Naive thymus-derived CD8-positive, alpha-beta T cell (primary cell): ENCODE data around the gene MYL4. TPM values are rescaled to one million over a fixed set of nuclear protein-coding genes. Genes with fewer than 3 reads are reported as not detected.
A peak's percentile ranks its signal among the peaks of the same experiment; 100 is the strongest.
"Not testable (repeated sequence)": the region's sequence is repeated elsewhere in the genome, so short reads cannot be mapped to it uniquely, and the experiment has no call there.

ENCODE experiments used
- ATAC-seq, 2 donors: fragments of 150-1000 bp; cut with Tn5 transposase in 1 of 2; sonication (Bioruptor Pico), chemical (Tn5 transposase) in 1 of 2; 1 replicate in 1 of 2; 2 replicates in 1 of 2; pipeline ENCODE4 v1.10.0; 2021; ENCODE audit warnings: mild to moderate bottlenecking in 2 of 2, moderate library complexity in 2 of 2
- POLR2A ChIA-PET: fragments of 350-600 bp; sonication (Branson Sonifier 250); formaldehyde crosslinking; loops from one replicate; lab custom pipeline; 2021; ENCODE audit warnings: antibody characterized with exemption; lab: Charles Lee
- DNase-seq, 10 donors: peaks; one replicate each; pipeline versions ENCODE4 v3.0.0 to v3.0.0-alpha.2; 2020 to 2022
- H3K27ac Mint-ChIP-seq, 10 donors: one replicate each; pipeline ENCODE4 v1.8.0; 2020 to 2022; ENCODE audit warnings: mild to moderate bottlenecking in 10 of 10, mixed read lengths in 10 of 10, moderate library complexity in 4 of 10, inconsistent platforms in 1 of 10
- H3K27me3 Mint-ChIP-seq, 5 donors: one replicate each; pipeline ENCODE4 v1.8.0; 2021 to 2022; ENCODE audit warnings: mixed read lengths in 5 of 5
- H3K36me3 Mint-ChIP-seq, 3 donors: one replicate each; pipeline ENCODE4 v1.8.0; 2020 to 2022; ENCODE audit warnings: mixed read lengths in 3 of 3, mild to moderate bottlenecking in 2 of 3, inconsistent platforms in 1 of 3
- H3K4me1 Mint-ChIP-seq, 4 donors: one replicate each; pipeline ENCODE4 v1.8.0; 2021 to 2022; ENCODE audit warnings: mixed read lengths in 4 of 4
- H3K4me3 Mint-ChIP-seq, 10 donors: one replicate each; pipeline ENCODE4 v1.8.0; 2020 to 2022; ENCODE audit warnings: mild to moderate bottlenecking in 10 of 10, mixed read lengths in 10 of 10, moderate library complexity in 6 of 10, inconsistent platforms in 1 of 10
- H3K9me3 Mint-ChIP-seq, 9 donors: one replicate each; pipeline ENCODE4 v1.8.0; 2020 to 2022; ENCODE audit warnings: mixed read lengths in 9 of 9, mild to moderate bottlenecking in 3 of 9, inconsistent platforms in 1 of 9, moderate library complexity in 1 of 9
- polyA plus RNA-seq, 3 donors: library from polyadenylated mRNA; unstranded; fragments of 300-500 nt; fragmentation: Illumina TruSeq; gene quantifications; one replicate each; pipeline ENCODE4 v1.2.3, GENCODE V29; 2021
- total RNA-seq, 8 experiments: library from RNA in 2 of 8; stranded (reverse) in 2 of 8; gene quantifications; one replicate each; pipeline ENCODE4 v1.2.3 and lab custom pipeline; 2021 to 2026

The MYL4 gene
- total and polyA plus RNA-seq, 5 experiments from 2014 or later = not detected

GRCh38 chr17:47213540-47213939 lies 4.4 kb downstream of the MYL4 start:
- no peak overlapping the region for H3K4me3 Mint-ChIP-seq
- no peaks in the 10 kb centered on the region for H3K36me3 Mint-ChIP-seq
- DNase-seq = no peak
- no peak for ATAC-seq
- POLR2A ChIA-PET = no interaction called here
- no peaks in the 10 kb centered on the region for H3K9me3 Mint-ChIP-seq
- peaks cover 0 to 4% (median 0%) of the 10 kb centered on the region in 5 donors for H3K27me3 Mint-ChIP-seq
- peak overlapping the region in 1 of 10 donors; percentile 29 for H3K27ac Mint-ChIP-seq
- H3K4me1 Mint-ChIP-seq = peaks cover 4 to 25% (median 8%) of the 10 kb centered on the region in 4 donors

- Mint-ChIP-seq H3K36me3 (no peaks in the 10 kb centered on the region), H3K4me3 (no peak overlapping the region), H3K9me3 (no peaks in the 10 kb centered on the region), H3K4me1 (peaks cover 8 to 34% (median 22%) of the 10 kb centered on the region in 4 donors), H3K27ac (no peak overlapping the region), H3K27me3 (peaks cover 0 to 4% (median 0%) of the 10 kb centered on the region in 5 donors)
- POLR2A ChIA-PET = interaction anchor here (1.0 kb wide), 1 partner anchor 11 kb away, joined by 3 read pairs; no protein-coding TSS in a partner anchor
- ATAC-seq = no peak
- no peak for DNase-seq
Observed at GRCh38 chr17:47214931-47215330, 5.8 kb downstream of the MYL4 start.

- not testable (repeated sequence) for DNase-seq, ATAC-seq, H3K36me3 Mint-ChIP-seq, H3K9me3 Mint-ChIP-seq, H3K27me3 Mint-ChIP-seq
- Mint-ChIP-seq H3K27ac (peak overlapping the region in 8 of 10 donors; percentile 22 to 90 (median 72)), H3K4me3 (peak overlapping the region in 5 of 10 donors; percentile 21 to 56 (median 48)), H3K4me1 (peaks cover 20 to 52% (median 39%) of the 10 kb centered on the region in 4 donors)
- POLR2A ChIA-PET = interaction anchor here (0.6 kb wide), 1 partner anchor 101 kb away, joined by 4 read pairs; no protein-coding TSS in a partner anchor
Observed at GRCh38 chr17:47216821-47217220, 7.7 kb downstream of the MYL4 start.

GRCh38 chr17:47217279-47217678 lies 8.1 kb downstream of the MYL4 start:
- H3K27ac Mint-ChIP-seq = peak overlapping the region in 8 of 10 donors; percentile 22 to 90 (median 72)
- H3K36me3 Mint-ChIP-seq, H3K27me3 Mint-ChIP-seq, H3K9me3 Mint-ChIP-seq, POLR2A ChIA-PET: not testable (repeated sequence)
- ATAC-seq (peak; percentile 87 to 92), DNase-seq (peak in 3 of 10 donors; percentile 46 to 61 (median 56))
- peaks cover 20 to 52% (median 39%) of the 10 kb centered on the region in 4 donors for H3K4me1 Mint-ChIP-seq
- peak overlapping the region in 6 of 10 donors; percentile 3 to 56 (median 38) for H3K4me3 Mint-ChIP-seq

- DNase-seq = no peak
- Mint-ChIP-seq H3K4me3 (peak overlapping the region in 9 of 10 donors; percentile 2 to 71 (median 43)), H3K4me1 (peaks cover 16 to 54% (median 39%) of the 10 kb centered on the region in 4 donors), H3K27ac (peak overlapping the region in 8 of 10 donors; percentile 9 to 94 (median 86)), H3K9me3 (peaks cover 0 to 6% (median 0%) of the 10 kb centered on the region in 9 donors), H3K36me3 (peaks cover 0 to 7% (median 0%) of the 10 kb centered on the region in 3 donors), H3K27me3 (no peaks in the 10 kb centered on the region)
- no peak for ATAC-seq
- POLR2A ChIA-PET = no interaction called here
Observed at GRCh38 chr17:47218896-47219430, 9.8 kb downstream of the MYL4 start.

- Mint-ChIP-seq H3K36me3 (peaks cover 0 to 9% (median 0%) of the 10 kb centered on the region in 3 donors), H3K9me3 (peaks cover 0 to 11% (median 0%) of the 10 kb centered on the region in 9 donors), H3K27me3 (no peaks in the 10 kb centered on the region), H3K27ac (peak overlapping the region; percentile 40 to 90 (median 86)), H3K4me1 (peaks cover 16 to 54% (median 39%) of the 10 kb centered on the region in 4 donors), H3K4me3 (peak overlapping the region in 9 of 10 donors; percentile 20 to 74 (median 60))
- POLR2A ChIA-PET = interaction anchor here (0.8 to 1.4 kb wide), 2 partner anchors 22 to 104 kb away, joined by 4 to 5 read pairs; partner anchors contain the start of gene EFCAB13
- ATAC-seq (no peak), DNase-seq (no peak)
Observed at GRCh38 chr17:47219621-47220475, 10.7 kb downstream of the MYL4 start.

GRCh38 chr17:47220531-47220999 lies 11.4 kb downstream of the MYL4 start:
- ATAC-seq = peak; percentile 46 to 48

GRCh38 chr17:47221154-47221553 lies 12.0 kb downstream of the MYL4 start:
- H3K27ac Mint-ChIP-seq = peak overlapping the region; percentile 40 to 88 (median 74)
- H3K4me1 Mint-ChIP-seq = peaks cover 16 to 52% (median 39%) of the 10 kb centered on the region in 4 donors
- DNase-seq (no peak), ATAC-seq (peak; percentile 4 to 18)
- H3K4me3 Mint-ChIP-seq = peak overlapping the region in 4 of 10 donors; percentile 7 to 22 (median 15)
- POLR2A ChIA-PET = interaction anchor here (1.2 kb wide), 1 partner anchor 13 kb away, joined by 4 read pairs; no protein-coding TSS in a partner anchor
- H3K9me3 Mint-ChIP-seq = peaks cover 0 to 11% (median 0%) of the 10 kb centered on the region in 9 donors
- peaks cover 0 to 9% (median 0%) of the 10 kb centered on the region in 3 donors for H3K36me3 Mint-ChIP-seq
- no peaks in the 10 kb centered on the region for H3K27me3 Mint-ChIP-seq

More at GRCh38 chr17:47220531-47220999, 11.4 kb downstream of the MYL4 start:
- peak overlapping the region; percentile 40 to 90 (median 80) for H3K27ac Mint-ChIP-seq
- H3K4me3 Mint-ChIP-seq = peak overlapping the region in 9 of 10 donors; percentile 20 to 74 (median 60)
- peaks cover 16 to 54% (median 39%) of the 10 kb centered on the region in 4 donors for H3K4me1 Mint-ChIP-seq
- POLR2A ChIA-PET = interaction anchor here (0.8 to 1.4 kb wide), 2 partner anchors 21 to 103 kb away, joined by 4 to 5 read pairs; partner anchors contain the start of gene EFCAB13
- no peaks in the 10 kb centered on the region for H3K27me3 Mint-ChIP-seq
- H3K9me3 Mint-ChIP-seq = peaks cover 0 to 11% (median 0%) of the 10 kb centered on the region in 9 donors
- H3K36me3 Mint-ChIP-seq = peaks cover 0 to 9% (median 0%) of the 10 kb centered on the region in 3 donors
- peak in 4 of 10 donors; percentile 20 to 47 (median 33) for DNase-seq

GRCh38 chr17:47222047-47222446 lies 12.9 kb downstream of the MYL4 start:
- H3K4me1 Mint-ChIP-seq = peaks cover 16 to 46% (median 37%) of the 10 kb centered on the region in 4 donors
- ATAC-seq = no peak
- H3K27me3 Mint-ChIP-seq = no peaks in the 10 kb centered on the region
- peaks cover 0 to 11% (median 0%) of the 10 kb centered on the region in 9 donors for H3K9me3 Mint-ChIP-seq
- peak overlapping the region in 7 of 10 donors; percentile 25 to 87 (median 54) for H3K27ac Mint-ChIP-seq
- DNase-seq = no peak
- H3K4me3 Mint-ChIP-seq = no peak overlapping the region
- H3K36me3 Mint-ChIP-seq = peaks cover 0 to 9% (median 0%) of the 10 kb centered on the region in 3 donors
- POLR2A ChIA-PET = interaction anchor here (1.2 kb wide), 1 partner anchor 14 kb away, joined by 4 read pairs; no protein-coding TSS in a partner anchor

- Mint-ChIP-seq H3K27ac (peak overlapping the region in 5 of 10 donors; percentile 33 to 84 (median 65)), H3K9me3 (peaks cover 0 to 11% (median 0%) of the 10 kb centered on the region in 9 donors), H3K36me3 (peaks cover 0 to 9% (median 0%) of the 10 kb centered on the region in 3 donors), H3K4me3 (no peak overlapping the region), H3K4me1 (peaks cover 16 to 39% (median 35%) of the 10 kb centered on the region in 4 donors), H3K27me3 (no peaks in the 10 kb centered on the region)
- ATAC-seq = no peak
- DNase-seq = no peak
- POLR2A ChIA-PET = no interaction called here
Observed at GRCh38 chr17:47223007-47223406, 13.9 kb downstream of the MYL4 start.

GRCh38 chr17:47223460-47223859 lies 14.3 kb downstream of the MYL4 start:
- H3K4me1 Mint-ChIP-seq = peaks cover 16 to 34% (median 32%) of the 10 kb centered on the region in 4 donors
- ATAC-seq (no peak), DNase-seq (no peak)
- H3K4me3 Mint-ChIP-seq = no peak overlapping the region
- peaks cover 0 to 9% (median 0%) of the 10 kb centered on the region in 3 donors for H3K36me3 Mint-ChIP-seq
- H3K9me3 Mint-ChIP-seq = peaks cover 0 to 11% (median 0%) of the 10 kb centered on the region in 9 donors
- H3K27ac Mint-ChIP-seq = peak overlapping the region in 4 of 10 donors; percentile 33 to 65 (median 58)
- POLR2A ChIA-PET = no interaction called here
- H3K27me3 Mint-ChIP-seq = no peaks in the 10 kb centered on the region

GRCh38 chr17:47224077-47224476 lies 14.9 kb downstream of the MYL4 start:
- H3K36me3 Mint-ChIP-seq, ATAC-seq, H3K27me3 Mint-ChIP-seq, POLR2A ChIA-PET, H3K4me3 Mint-ChIP-seq, DNase-seq: not testable (repeated sequence)
- Mint-ChIP-seq H3K27ac (peak overlapping the region in 2 of 10 donors; percentile 33 to 58), H3K4me1 (peaks cover 14 to 28% (median 26%) of the 10 kb centered on the region in 4 donors), H3K9me3 (peaks cover 0 to 11% (median 0%) of the 10 kb centered on the region in 9 donors)
